Measurements from ENCODE around the gene C1QTNF3.

GRCh38 chr5:34039398-34040157 lies 3.4 kb downstream of the C1QTNF3 start:
- TF ChIP-seq EZH2 (IDR thresholded peaks at IDR 0.05; ENCODE audit: borderline replicate concordance, low read depth, low read length, severe bottlenecking) (no peak), FOS (IDR thresholded peaks at IDR 0.05; ENCODE audit: borderline replicate concordance, insufficient read depth, low read length) (no peak)
